GM21529 (cell line): ENCODE data around the gene PHPT1.
"Not testable (repeated sequence)": the region's sequence is repeated elsewhere in the genome, so short reads cannot be mapped to it uniquely, and the experiment has no call there.

Experiments used
- ATAC-seq: cut with Tn5 transposase; IDR thresholded peaks from one replicate; pipeline ENCODE4 v1.9.1; 2021; ENCODE audit not compliant: unreplicated experiment

Gene PHPT1

DNA sequence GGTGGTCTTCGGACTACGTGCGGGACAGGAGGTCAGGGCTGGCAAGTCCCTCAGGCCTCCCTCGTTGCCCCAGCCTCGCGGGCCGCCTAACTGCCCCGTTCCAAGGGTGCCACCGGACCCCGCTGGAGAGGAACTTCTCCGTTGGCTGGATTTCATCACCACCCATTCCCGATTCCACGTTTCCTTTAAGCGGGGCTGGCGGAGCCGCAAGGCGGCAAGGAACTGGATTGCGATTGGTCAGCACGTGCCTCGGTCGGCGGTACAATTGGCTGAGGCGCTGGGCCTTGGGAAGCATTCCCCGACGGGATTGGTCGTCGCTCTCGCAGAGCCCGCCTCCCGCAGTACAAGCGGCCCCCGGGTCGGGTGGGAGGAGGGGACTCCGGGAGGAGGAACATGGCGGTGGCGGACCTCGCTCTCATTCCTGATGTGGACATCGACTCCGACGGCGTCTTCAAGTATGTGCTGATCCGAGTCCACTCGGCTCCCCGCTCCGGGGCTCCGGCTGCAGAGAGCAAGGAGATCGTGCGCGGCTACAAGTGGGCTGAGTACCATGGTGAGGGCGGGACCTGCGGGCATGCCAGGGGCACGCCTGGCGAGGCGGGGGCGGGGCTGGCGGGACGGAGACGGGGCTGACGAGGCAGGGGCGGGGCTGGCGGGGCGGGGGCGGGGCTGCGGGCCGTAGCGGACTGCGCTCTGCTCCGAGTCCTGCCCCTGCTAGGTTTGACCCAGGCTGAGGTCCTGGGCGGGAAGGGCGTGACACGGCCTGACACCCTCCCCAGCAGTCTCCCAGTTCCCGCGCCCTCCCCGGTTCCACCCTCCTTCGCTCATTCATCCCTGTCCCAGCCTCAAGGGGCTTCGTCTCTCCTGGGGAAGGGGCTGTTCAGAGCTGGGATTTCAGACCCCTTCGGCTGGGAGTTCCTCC is at the start of gene PHPT1:
Gene PHPT1, plus strand, starts transcription at position 372 of the 922 bp plus-strand sequence. Its CDS starts 22 bp downstream, at position 394.
- ATAC-seq, result peak; percentile 79

DNA sequence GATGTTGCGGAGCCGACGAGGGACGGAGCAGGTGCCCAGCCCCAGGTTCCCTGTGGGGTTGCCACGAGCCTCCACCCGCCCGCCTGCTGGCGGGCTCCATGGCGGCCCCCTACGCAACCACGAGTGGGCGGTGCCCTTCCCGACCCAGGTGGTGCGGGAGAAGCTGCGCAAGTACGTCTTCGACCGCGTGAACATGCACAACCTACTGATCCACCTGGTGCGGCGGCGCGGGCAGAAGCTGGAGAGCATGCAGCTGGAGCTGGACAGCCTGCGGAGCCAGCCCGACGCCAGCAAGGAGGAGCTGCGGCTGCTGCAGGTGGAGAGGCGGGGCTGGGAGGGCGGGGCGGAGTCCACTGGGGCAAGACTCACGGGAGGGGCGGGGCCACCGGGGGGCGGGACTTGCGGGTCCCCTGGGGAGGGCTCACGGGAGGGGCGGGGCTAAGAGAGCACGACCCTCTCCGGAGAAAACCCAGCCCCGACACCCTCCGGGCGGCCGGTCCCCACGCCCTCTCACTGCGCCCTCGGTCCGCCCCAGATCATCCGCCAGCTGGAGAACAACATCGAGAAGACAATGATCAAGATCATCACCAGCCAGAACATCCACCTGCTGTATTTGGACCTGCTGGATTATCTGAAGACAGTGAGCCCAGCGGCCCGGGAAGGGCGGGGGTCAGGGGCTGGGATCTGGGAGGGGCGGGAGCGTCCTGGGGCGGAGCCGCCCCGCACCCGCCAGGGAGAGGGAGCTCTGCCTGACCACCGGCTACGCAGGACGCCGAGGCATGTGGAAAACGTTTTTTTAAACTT is 49.2 kb upstream of the PHPT1 start:
- peak; percentile 49 for ATAC-seq

DNA sequence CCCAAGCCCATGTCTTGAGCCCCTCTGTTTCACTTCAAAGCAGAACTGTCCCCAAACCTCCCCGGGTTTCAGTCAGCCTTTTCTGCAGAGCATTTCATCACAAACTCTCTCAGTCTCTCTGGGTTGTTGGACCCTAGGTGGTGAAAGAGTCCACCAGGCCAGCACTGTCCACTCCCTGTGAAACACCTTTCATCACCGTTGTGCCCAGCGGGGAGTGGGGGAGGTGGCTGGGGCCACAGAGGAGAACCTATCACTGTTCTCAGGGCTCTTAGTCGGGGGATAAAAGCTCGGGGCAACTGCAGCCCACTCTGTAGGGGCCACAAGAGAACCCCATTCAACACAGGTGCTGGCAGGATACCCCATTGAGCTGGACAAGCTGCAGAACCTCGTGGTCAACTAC is 46.9 kb upstream of the PHPT1 start:
- ATAC-seq, result no peak

DNA sequence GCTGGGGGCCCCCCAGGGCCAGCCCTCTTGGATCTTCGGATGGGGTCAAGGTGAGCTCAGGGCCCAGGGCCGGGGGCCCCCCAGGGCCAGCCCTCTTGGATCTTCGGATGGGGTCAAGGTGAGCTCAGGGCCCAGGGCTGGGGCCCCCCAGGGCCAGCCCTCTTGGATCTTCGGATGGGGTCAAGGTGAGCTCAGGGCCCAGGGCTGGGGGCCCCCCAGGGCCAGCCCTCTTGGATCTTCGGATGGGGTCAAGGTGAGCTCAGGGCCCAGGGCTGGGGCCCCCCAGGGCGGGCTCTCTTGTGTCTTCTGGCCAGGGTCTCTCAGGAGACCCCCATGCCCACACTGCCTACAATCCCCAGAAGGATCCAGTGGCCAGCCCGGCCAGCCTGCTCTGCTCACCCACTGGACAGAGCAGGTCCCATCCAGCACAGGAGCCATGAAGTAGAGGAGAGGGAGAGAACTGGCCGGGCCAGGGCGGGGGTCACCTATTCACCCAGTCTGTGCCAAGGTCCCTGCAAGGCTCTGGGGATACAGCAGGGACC is 46.1 kb upstream of the PHPT1 start:
- ATAC-seq, result not testable (repeated sequence)

DNA sequence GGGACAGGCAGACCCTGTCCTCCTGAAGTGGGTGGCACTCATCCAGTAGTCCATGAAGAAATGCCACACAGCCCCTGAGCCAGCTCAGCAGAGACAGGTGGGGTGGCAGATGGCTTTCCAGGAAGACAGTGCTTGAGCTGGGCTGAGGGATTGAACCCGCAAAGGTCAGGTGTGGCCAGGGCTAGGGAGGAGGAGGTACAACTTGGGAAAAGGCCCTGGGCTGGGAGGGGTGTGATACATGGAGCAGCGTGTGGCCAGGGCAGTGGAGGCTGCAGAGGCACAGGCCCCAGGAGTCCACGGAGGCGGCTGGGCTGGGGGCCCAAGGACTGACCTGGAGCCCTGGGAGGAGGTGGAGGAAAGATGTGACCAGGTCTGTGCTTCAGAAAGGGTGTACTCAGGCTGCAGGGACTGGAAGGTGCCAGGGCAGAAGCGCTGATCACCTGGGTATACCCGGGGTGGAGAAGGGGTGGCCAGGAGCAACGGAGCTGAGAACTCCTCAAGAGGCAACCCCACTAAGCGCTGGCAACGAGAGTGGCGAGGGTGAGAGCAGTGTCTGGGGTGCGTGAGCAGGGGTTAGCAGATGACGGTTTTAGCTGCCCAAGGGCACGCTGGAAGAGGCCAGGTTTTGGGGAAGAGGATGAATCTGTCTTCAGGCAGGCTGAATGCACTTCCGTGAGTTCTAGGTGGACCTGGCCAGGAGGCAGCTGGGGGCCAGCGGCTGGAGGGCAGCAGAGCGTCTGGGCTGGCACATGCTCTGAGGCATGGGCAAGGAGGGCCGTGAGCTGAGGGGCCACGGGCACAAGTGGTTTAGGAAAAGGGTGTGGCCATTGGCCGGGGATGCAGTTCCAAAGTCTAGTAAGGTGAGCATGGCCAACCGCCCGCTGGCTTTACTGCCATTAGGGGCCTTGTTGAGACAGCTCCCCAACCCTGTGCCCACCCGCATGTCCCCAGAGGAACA is 45.4 kb upstream of the PHPT1 start:
- ATAC-seq, result no peak

DNA sequence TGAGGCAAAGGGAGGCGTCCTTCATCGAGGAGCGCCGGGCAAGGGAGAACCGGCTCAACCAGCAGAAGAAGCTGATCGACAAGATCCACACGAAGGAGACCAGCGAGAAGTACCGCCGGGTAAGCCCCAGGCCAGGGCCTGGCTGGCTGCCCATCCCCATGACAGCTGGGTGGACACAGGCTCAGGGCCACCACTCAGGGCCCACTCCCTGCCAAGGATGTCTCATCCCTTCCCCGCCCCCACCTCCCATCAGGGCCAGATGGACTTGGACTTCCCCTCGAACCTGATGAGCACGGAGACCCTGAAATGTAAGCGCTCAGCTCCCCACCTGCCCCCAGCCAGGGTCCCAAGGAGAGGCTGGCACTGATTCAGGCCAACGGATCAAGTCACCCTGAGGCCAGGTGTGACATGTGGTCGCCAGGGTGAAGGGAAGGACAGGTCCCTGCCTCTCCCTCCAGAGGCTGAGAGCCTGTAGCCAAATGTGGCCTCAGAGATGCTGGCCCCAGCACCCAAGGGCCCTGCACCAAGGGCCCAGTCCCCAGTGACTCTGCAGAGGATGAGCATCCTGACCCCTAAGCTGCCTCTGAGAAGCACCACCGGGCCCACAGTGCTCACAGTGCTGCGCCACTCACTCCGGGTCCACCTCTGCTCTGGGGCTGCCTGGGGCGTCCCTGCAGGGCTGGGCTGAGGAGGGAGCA is 44.6 kb upstream of the PHPT1 start:
- no peak for ATAC-seq

DNA sequence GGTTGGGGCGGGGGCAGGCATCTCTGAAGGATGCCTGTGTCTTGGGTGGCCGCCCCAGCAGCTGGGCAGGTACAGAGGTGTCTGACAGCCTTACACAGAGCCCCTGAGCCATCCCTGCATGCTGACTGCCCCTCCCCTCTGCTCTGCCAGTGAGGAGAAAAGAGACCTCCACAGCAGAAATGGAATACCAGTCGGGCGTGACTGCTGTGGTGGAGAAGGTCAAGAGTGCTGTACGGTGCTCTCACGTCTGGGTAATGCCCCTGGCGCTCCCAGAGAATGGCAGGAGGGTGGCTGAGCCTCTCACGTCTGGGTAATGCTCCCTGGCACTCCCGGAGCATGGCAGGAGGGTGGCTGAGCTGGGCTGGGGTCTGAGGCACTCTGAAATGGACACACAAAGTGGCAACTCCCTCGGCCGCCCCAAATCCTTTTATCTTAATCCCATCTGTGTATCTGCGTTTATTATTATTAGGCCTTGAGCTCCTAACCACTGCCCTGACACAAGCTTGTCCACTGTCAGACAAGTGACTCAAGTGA is 43.9 kb upstream of the PHPT1 start:
- no peak for ATAC-seq

DNA sequence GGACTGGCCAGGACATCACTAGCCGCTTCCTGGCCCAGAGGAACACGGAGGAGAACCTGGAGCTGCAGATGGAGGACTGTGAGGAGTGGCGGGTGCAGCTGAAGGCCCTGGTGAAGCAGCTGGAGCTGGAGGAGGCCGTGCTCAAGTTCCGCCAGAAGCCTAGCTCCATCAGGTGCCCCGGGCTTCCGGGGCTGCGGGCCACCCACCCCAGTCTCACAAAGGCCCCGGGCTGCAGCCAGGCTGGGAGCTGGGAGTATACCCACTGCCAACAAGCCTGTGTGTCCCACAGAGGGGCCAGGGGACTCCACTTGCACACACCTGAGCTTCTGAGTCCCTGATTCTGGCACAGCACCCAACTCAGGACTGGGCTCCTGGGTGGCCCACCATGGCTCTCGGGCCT is 43.1 kb upstream of the PHPT1 start:
- no peak for ATAC-seq

DNA sequence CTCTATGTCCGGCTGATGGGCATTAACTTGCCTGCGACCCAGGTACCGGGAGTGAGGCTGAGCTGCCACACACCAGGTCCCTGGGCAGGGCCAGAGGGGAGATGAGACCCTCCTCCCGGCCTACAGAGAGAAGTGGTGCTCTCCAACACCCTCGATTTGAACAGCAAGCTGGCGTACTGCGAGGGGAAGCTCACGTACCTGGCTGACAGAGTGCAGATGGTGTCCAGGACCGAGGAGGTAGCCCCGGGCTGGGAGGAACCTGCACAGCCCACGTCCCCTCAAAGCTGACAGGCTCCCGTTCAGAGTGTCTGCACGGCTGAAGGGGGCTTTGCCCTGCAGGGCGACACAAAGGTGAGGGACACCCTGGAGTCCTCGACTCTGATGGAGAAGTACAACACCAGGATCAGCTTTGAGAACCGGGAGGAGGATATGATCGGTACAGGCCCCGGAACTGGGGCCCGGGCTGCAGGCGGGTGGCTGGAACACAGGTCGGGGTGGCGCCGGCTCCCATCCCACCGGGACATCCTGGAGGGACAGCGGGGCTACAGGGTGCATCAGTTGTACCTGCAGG is 42.5 kb upstream of the PHPT1 start:
- ATAC-seq, result no peak

DNA sequence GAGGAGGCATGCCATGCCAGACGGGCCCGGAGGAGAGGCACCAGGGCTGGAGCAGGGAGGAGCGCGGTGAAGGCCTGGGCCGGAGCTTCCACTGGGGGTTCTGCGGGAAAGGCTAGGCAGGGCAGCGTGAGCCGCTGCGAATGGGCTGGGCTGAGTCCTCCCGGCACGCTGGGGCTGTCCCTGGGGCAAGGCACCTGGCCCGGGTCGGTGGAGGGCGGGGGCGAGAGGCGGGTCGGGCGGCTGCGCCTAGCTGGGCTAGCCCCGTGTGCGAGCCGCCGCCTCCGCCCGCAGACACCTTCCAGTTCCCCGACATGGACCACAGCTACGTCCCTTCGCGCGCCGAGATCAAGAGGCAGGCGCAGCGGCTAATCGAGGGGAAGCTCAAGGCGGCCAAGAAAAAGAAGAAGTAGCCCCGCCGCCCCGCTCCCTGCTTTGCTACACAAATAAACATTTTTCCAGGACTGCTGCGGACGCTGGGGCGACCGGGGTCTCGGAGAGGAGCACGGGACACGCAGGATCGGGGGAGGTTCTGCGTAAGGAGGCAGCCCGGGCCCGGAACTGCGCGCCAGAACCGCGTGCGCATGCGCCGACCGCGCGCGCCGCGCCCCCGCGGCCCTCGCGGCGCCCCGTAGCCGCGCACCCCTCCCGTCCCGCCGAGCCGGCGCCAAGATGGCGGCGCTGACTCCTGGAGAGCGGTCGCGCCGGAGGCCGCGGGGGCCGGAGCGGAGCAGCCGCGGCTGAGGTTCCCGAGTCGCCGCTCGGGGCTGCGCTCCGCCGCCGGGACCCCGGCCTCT is 41.7 kb upstream of the PHPT1 start, which contains the start of gene RABL6:
Gene RABL6, plus strand, starts transcription at position 668 of the 794 bp plus-strand sequence. CDS start 249 bp downstream, outside the sequence.
- ATAC-seq, result peak; percentile 71

DNA sequence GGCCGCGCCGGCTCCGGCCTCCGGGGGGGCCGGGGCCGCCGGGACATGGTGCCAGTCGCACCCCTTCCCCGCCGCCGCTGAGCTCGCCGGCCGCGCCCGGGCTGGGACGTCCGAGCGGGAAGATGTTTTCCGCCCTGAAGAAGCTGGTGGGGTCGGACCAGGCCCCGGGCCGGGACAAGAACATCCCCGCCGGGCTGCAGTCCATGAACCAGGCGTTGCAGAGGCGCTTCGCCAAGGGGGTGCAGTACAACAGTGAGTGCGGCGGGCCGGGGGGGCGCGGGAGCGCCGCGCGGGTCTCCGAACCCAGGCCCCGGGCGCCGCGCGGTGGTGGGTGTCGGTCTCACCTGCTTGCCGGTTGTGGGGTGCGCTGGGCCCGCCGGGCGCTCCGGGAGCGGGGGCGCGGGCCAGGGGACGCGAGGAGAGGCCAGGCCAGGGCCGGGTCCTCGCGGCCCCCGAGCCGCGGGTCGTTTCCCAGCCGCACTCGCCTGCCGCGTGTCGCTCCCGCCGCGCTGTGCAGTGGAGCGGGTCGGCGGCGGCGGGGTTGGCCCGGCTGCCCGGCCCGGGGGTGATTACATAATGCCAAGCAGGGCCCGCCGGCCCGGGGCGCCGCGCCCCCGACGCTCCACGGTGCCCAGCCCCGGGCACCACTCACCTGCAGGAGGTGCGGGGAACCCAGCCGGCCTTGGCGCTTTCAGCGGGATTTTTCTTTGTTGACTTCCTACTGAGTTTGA is 41.0 kb upstream of the PHPT1 start:
- ATAC-seq, result peak; percentile 36

DNA sequence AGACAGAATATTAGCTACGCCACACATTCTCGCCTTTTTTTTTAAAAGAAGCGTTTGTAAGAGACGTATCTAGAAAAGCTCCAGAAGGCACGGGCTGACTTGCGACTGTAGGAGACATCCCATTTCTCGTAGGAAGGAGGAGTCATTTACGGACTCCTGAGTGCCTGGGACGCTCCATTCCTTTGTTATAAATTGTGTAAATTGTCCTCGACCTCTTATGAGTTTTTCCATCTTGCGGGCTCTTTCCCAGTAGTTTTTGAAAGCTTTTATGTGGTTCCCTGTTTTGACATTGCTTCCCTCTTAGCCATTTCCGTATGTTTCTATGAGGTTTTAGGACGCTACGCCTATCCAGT is 40.4 kb upstream of the PHPT1 start:
- no peak for ATAC-seq

DNA sequence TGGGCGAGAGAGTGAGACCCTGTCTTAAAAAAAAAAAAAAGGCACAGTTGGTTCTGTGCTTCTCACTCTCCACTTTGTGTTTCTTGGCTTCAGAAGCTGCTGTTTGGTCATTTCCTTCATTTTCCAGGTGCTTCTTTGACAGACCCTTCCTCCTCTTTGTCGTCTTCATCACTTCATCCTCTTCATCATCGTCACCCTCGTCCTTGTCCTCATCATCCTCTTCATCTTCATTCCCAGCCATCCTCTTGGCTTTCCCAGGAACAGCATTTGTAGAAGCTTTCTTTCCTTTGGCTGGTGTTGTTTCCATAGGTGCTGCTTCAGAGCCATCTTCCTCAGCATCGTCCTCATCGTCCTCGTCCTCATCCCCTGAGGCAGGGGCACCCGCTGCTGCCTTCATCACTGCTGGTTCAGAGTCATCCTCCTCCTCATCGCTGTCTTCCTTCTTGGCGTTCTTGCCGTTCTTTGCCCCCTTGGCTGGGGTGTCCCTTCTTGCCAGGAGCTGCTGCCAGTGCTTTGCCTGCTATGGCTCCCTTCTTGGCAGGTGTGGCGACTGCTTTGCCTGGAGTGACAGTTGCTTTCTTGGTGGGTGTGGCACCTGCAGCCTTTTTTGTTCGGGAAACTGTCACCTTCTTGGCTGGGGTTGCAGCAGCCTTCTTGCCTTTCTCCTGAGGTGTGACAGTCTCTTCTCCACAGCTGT is 34.3 kb upstream of the PHPT1 start:
- ATAC-seq, result no peak

DNA sequence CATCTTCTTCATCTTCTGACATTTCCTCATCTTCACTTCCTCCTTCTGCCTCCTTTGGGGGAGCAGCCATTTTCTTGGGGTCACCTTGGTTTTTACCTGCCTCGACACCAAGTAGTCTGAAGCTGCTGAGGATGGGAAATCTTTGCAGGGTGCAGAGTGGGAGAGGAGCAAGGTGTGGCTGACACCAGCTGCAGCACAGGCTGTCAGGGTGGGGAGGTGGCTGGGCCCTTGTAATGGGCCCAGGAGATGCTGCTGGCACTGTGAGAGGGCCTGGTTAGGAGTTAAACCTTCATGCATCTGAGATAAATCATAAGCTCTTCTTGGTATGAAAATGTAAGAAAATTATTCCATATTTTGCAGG is 33.8 kb upstream of the PHPT1 start:
- no peak for ATAC-seq

DNA sequence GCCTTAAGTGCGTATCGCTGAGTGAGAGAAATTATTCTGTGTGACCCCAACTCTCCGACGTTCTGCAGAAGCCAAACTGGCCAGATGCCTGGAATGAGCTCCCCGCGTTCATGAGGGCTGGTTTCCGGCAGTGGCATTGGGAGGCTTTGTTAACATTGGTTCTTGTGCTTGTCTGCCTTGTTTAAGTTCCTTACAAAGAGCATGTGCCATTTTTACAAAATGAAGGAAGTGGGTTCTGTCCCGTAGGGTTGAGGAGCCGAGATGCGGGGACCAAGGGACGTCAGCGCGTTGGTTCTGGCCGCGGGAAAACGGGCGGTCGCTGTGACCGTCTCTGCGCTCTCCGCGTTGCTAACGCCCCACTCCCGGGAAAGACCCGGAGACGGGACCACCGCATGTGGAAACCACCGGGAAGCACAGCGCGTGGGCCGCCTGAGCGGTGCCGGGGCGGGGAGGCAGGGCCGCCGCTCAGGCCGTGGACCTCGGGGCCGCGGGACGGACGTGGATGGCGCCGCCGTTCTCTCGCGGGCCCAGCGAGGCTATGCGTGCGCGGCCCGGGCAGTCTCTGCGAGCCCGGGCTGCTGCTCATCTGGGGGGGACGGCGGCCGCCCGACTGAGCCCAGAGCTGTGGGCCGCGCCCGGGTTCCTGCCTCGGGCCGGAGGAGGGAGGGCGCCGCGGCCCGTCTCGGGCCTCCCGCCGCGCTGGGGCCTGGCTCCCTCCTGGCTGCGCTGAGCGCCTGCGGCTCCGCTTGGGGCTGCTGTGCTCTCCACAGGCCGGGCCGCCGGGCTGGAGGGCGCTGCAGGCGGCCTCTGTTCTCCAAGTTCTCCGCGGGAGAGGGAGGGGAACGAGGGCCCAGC is 28.0 kb upstream of the PHPT1 start:
- ATAC-seq, result no peak

DNA sequence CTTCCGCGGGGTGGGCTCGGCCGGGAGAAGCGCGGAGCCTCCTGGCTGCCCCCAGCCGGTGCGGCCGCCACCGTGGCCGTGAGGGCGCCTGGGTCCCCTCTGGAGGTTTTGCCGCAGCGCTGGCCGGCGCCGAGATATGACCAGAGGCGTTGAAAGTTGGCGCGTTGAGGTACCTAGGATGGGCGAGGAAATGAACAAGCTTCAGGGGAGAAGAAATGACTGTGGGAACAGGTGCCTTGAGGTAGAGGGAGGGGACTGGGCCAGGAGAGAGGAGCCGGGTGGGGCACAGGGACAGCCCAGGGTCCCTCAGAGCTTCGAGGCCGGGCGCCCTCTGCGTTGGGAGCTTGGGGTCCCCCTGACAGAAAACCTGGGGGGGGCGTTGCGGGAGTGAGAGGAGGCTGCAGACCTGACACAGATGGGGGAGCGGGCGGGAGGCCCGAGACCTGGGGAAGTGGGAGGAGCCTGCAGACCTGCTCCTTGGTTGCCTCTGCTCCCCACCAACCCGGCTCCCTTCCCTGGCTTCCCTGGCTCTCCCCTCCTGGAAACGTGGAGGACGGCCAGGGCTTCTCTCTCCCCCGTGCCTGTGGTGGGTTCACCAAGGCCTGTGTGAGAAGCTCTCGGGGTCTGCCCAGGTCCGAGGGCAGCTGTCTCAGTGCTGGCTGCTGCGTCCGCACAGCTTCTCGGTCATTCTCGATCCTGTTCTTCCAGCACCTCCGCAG is 27.2 kb upstream of the PHPT1 start:
- no peak for ATAC-seq
